ENCODE measurements around the gene E2F3.

- TF ChIP-seq CTCF (IDR thresholded peaks at IDR 0.05 in 2 of 3, conservative IDR thresholded peaks at IDR 0.05 in 1 of 3; ENCODE audit: borderline replicate concordance in 1 of 3, insufficient read depth in 1 of 3, low read depth in 2 of 3, low read length in 2 of 3) (no peak), JUND (IDR thresholded peaks at IDR 0.05) (no peak), POLR2A (IDR thresholded peaks at IDR 0.05; ENCODE audit: borderline replicate concordance, extremely low read depth, insufficient read depth, insufficient read length) (no peak), POLR2AphosphoS5 (IDR thresholded peaks at IDR 0.05; ENCODE audit: low read depth, low read length) (no peak), EZH2 (IDR thresholded peaks at IDR 0.05) (no peak), MAX (IDR thresholded peaks at IDR 0.05) (no peak), ATF3 (IDR thresholded peaks at IDR 0.05) (no peak), REST (IDR thresholded peaks at IDR 0.05; ENCODE audit: low read depth) (no peak), TCF7L2 (IDR thresholded peaks at IDR 0.05; ENCODE audit: borderline replicate concordance, extremely low read depth, insufficient read depth, insufficient read length) (no peak), ZBTB33 (IDR thresholded peaks at IDR 0.05; ENCODE audit: extremely low read depth, insufficient replicate concordance, low read length) (no peak), EZH2phosphoT487 (IDR thresholded peaks at IDR 0.05; ENCODE audit: borderline replicate concordance) (no peak), ZNF274 (IDR thresholded peaks at IDR 0.05; ENCODE audit: low read depth, low read length) (no peak), RAD21 (IDR thresholded peaks at IDR 0.05; ENCODE audit: low read depth) (no peak), ZFX (IDR thresholded peaks at IDR 0.05) (no peak)
Measured at GRCh38 chr6:20440296-20440695, 38.6 kb downstream of the E2F3 start.
